ENCODE data around the gene RASGRP1.
"Not testable (repeated sequence)": the region's sequence is repeated elsewhere in the genome, so short reads cannot be mapped to it uniquely, and the experiment has no call there.

Gene RASGRP1

DNA sequence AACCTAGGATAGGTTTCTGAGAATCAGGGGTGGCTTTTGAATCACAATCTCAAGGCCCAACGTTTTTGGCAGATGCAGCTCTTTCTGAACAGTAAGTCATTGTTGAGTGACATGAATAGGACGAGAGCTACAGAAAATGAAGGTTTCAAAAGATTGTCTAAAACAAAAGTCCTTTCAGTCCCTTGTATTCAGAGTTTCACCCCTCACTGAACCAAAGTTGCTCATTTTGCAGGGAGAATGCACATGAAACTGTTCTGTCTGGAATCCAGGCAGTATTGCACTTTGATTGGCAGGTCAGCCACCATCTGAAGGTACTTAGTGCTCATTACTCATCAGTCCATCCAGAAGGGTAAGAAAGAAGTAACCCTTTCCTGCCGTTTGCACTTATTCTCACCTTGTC, 24.1 kb upstream of the RASGRP1 start:
- H3K4me1 ChIP-seq (ENCODE audit: insufficient read depth, low read length, severe bottlenecking): no peaks in the 10 kb centered on the region
- H3K9me2 ChIP-seq (ENCODE audit: low read depth, low read length): no peaks in the 10 kb centered on the region
- no peak overlapping the region for H3K4me3 ChIP-seq (ENCODE audit: low read depth, low read length, poor library complexity, severe bottlenecking)
- no peaks in the 10 kb centered on the region for H3K36me3 ChIP-seq (ENCODE audit: insufficient read depth, low read length)
- H4K20me1 ChIP-seq (ENCODE audit: insufficient read depth, low read length): no peaks in the 10 kb centered on the region
- H3K4me2 ChIP-seq (ENCODE audit: low read length): no peak overlapping the region
- no peak overlapping the region for H3K27ac ChIP-seq (ENCODE audit: low read depth, low read length, poor library complexity, severe bottlenecking)
- H3K9me3 ChIP-seq (ENCODE audit: low read length): no peaks in the 10 kb centered on the region
- TF ChIP-seq, protein P1, sequence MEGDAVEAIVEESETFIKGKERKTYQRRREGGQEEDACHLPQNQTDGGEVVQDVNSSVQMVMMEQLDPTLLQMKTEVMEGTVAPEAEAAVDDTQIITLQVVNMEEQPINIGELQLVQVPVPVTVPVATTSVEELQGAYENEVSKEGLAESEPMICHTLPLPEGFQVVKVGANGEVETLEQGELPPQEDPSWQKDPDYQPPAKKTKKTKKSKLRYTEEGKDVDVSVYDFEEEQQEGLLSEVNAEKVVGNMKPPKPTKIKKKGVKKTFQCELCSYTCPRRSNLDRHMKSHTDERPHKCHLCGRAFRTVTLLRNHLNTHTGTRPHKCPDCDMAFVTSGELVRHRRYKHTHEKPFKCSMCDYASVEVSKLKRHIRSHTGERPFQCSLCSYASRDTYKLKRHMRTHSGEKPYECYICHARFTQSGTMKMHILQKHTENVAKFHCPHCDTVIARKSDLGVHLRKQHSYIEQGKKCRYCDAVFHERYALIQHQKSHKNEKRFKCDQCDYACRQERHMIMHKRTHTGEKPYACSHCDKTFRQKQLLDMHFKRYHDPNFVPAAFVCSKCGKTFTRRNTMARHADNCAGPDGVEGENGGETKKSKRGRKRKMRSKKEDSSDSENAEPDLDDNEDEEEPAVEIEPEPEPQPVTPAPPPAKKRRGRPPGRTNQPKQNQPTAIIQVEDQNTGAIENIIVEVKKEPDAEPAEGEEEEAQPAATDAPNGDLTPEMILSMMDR (IDR thresholded peaks at IDR 0.05; ENCODE audit: low read length): no peak
- TF ChIP-seq EZH2 (IDR thresholded peaks at IDR 0.05; ENCODE audit: borderline replicate concordance, low read length): no peak
- no peaks in the 10 kb centered on the region for H3F3A ChIP-seq (ENCODE audit: insufficient read depth, low read length)
- H3K27me3 ChIP-seq (ENCODE audit: insufficient read depth, low read length): no peaks in the 10 kb centered on the region
- no peaks in the 10 kb centered on the region for H3K79me2 ChIP-seq (ENCODE audit: insufficient read depth, low read length)
- no peak overlapping the region for H3K9ac ChIP-seq (ENCODE audit: low read length)
- H2AFZ ChIP-seq (ENCODE audit: low read length): no peak overlapping the region

DNA sequence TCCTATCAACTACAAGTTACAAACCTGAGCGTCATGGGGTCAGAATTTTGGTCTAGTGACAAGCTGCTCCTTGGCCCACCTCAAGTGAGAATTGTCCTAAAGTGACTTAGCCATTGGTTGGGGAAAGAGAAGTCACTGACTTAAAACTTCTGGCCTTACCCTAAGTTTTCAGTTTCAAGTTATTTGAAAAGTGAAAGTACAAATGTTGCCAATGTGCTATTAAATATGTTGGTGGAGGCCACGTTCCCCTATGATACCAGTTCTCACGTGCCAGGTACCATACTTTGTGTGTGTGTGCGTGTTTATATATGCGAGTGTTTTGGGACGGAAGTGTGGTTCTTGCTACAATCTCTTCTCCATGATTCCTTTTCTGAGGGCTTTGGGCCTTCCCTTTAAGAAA, 22.6 kb upstream of the RASGRP1 start:
- Histone ChIP-seq H3K9me2 (ENCODE audit: low read depth, low read length) (no peaks in the 10 kb centered on the region), H3K9ac (ENCODE audit: low read length) (no peak overlapping the region), H3K27me3 (ENCODE audit: insufficient read depth, low read length) (no peaks in the 10 kb centered on the region), H3K27ac (ENCODE audit: low read depth, low read length, poor library complexity, severe bottlenecking) (no peak overlapping the region), H3K4me2 (ENCODE audit: low read length) (no peak overlapping the region), H3K4me1 (ENCODE audit: insufficient read depth, low read length, severe bottlenecking) (no peaks in the 10 kb centered on the region), H3F3A (ENCODE audit: insufficient read depth, low read length) (no peaks in the 10 kb centered on the region), H3K79me2 (ENCODE audit: insufficient read depth, low read length) (no peaks in the 10 kb centered on the region), H4K20me1 (ENCODE audit: insufficient read depth, low read length) (no peaks in the 10 kb centered on the region), H3K36me3 (ENCODE audit: insufficient read depth, low read length) (no peaks in the 10 kb centered on the region), H2AFZ (ENCODE audit: low read length) (no peak overlapping the region), H3K4me3 (ENCODE audit: low read depth, low read length, poor library complexity, severe bottlenecking) (no peak overlapping the region), H3K9me3 (ENCODE audit: low read length) (no peaks in the 10 kb centered on the region)
- TF ChIP-seq, protein P1 (IDR thresholded peaks at IDR 0.05; ENCODE audit: low read length): no peak
- no peak for TF ChIP-seq EZH2 (IDR thresholded peaks at IDR 0.05; ENCODE audit: borderline replicate concordance, low read length)

DNA sequence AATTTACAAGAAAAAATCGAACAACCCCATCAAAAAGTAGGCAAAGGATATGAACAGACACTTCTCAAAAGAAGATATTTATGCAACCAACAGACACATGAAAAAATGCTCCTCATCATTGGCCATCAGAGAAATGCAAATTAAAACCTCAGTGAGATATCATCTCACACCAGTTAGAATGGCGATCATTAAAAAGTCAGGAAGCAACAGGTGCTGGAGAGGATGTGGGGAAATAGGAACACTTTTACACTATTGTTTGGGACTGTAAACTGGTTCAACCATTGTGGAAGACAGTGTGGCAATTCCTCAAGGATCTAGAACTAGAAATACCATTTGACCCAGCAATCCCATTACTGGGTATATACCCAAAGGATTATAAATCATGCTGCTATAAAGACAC, 21.4 kb upstream of the RASGRP1 start:
- not testable (repeated sequence) for H3K9me3 ChIP-seq (ENCODE audit: low read length)

DNA sequence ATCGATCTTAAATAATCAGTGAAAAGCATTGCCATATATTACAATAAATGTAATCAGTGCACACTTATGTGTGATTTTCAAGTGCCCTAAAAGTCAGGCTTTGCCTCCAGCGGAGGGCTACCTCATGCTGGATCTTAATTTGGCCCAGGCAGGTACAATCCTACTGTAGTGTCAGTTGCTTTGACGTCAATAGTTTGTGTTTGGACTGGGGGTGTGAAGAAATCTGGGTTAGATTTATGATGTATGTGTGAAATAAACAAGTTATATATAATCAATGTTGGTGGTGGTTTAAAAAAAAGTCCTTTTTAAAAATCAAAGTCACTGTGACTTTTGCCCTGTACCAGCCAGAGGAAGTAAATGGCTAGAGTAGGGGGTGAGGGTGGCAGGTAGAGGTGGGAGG, 14.0 kb upstream of the RASGRP1 start:
- Histone ChIP-seq H3K4me1 (ENCODE audit: insufficient read depth, low read length, severe bottlenecking) (no peaks in the 10 kb centered on the region), H4K20me1 (ENCODE audit: insufficient read depth, low read length) (no peaks in the 10 kb centered on the region), H3K4me3 (ENCODE audit: low read depth, low read length, poor library complexity, severe bottlenecking) (no peak overlapping the region), H3K36me3 (ENCODE audit: insufficient read depth, low read length) (no peaks in the 10 kb centered on the region), H3K79me2 (ENCODE audit: insufficient read depth, low read length) (no peaks in the 10 kb centered on the region), H3K27ac (ENCODE audit: low read depth, low read length, poor library complexity, severe bottlenecking) (no peak overlapping the region), H2AFZ (ENCODE audit: low read length) (no peak overlapping the region), H3K9me2 (ENCODE audit: low read depth, low read length) (no peaks in the 10 kb centered on the region), H3K9me3 (ENCODE audit: low read length) (no peaks in the 10 kb centered on the region), H3K9ac (ENCODE audit: low read length) (no peak overlapping the region), H3K27me3 (ENCODE audit: insufficient read depth, low read length) (no peaks in the 10 kb centered on the region), H3K4me2 (ENCODE audit: low read length) (no peak overlapping the region), H3F3A (ENCODE audit: insufficient read depth, low read length) (no peaks in the 10 kb centered on the region)
- no peak for TF ChIP-seq EZH2 (IDR thresholded peaks at IDR 0.05; ENCODE audit: borderline replicate concordance, low read length)
- TF ChIP-seq, protein P1 (IDR thresholded peaks at IDR 0.05; ENCODE audit: low read length): no peak

More for the DNA sequence above, 21.4 kb upstream of the RASGRP1 start:
- H2AFZ ChIP-seq (ENCODE audit: low read length); H4K20me1 ChIP-seq (ENCODE audit: insufficient read depth, low read length); H3K4me2 ChIP-seq (ENCODE audit: low read length); H3K27ac ChIP-seq (ENCODE audit: low read depth, low read length, poor library complexity, severe bottlenecking); H3K9ac ChIP-seq (ENCODE audit: low read length); H3F3A ChIP-seq (ENCODE audit: insufficient read depth, low read length); H3K79me2 ChIP-seq (ENCODE audit: insufficient read depth, low read length); H3K4me3 ChIP-seq (ENCODE audit: low read depth, low read length, poor library complexity, severe bottlenecking); H3K27me3 ChIP-seq (ENCODE audit: insufficient read depth, low read length); H3K9me2 ChIP-seq (ENCODE audit: low read depth, low read length); H3K4me1 ChIP-seq (ENCODE audit: insufficient read depth, low read length, severe bottlenecking); H3K36me3 ChIP-seq (ENCODE audit: insufficient read depth, low read length): not testable (repeated sequence)
